Lower leg skin (tissue), 4 donors: Measurements from ENCODE around the gene SLC28A1. TPM values are rescaled to one million over a fixed set of nuclear protein-coding genes. Genes with fewer than 3 reads are reported as not detected.

ENCODE experiments used
- DNase-seq, 2 donors: peaks; one replicate each; pipeline ENCODE4 v3.0.0-alpha.2; 2019; ENCODE audit warnings: low spot score in 2 of 2
- H3K4me3 ChIP-seq: fragments of 200-600 bp; sonication (generic); 2 replicates; pipeline ENCODE4 v1.5.1; 2017; ENCODE audit warnings: mild to moderate bottlenecking, low read depth; ENCODE audit not compliant: poor library complexity, severe bottlenecking
- CTCF ChIP-seq, 3 donors: fragments of 450-650 bp; IDR thresholded peaks; one replicate each; pipeline ENCODE4 v1.5.1; 2016; ENCODE audit warnings: antibody characterized with exemption in 3 of 3, mild to moderate bottlenecking in 3 of 3, moderate library complexity in 2 of 3
- POLR2A ChIP-seq, 2 donors: fragments of 450-650 bp; IDR thresholded peaks; one replicate each; pipeline ENCODE4 v1.6.1; 2016 to 2017; ENCODE audit warnings: antibody characterized with exemption in 2 of 2, mild to moderate bottlenecking in 1 of 2, moderate library complexity in 1 of 2
- WGBS, 2 donors: methylation state at CpG; one replicate each; pipeline ENCODE4 v1.1.5; 2018; 5-methylcytosine and 5-hydroxymethylcytosine counted together
- intact Hi-C: fragments of 100-400 bp; cut with DNase I; formaldehyde crosslinking; loops from one replicate; pipeline ENCODE4 v1.15.0; 2023; ENCODE audit warnings: low total_unique reads
- total RNA-seq, 4 donors: library from RNA; depleted of rRNA; stranded (reverse); fragments of >200 nt; gene quantifications; one replicate each; pipeline ENCODE4 v1.1.0, GENCODE V29; 2016

The SLC28A1 gene
- total RNA-seq, 4 donors from 2014 or later, result not detected

GRCh38 chr15:84914909-84915605 lies 30.6 kb downstream of the SLC28A1 start:
- H3K4me3 ChIP-seq, result no peak overlapping the region
- intact Hi-C loops, result no loop called here
- TF ChIP-seq CTCF (IDR thresholded peaks at IDR 0.05) (peak in 1 of 3 donors; percentile 87), POLR2A (IDR thresholded peaks at IDR 0.05) (no peak)
- WGBS, 2 donors, result 34 to 42% methylated on average over 12 of the region's 12 CpGs
- DNase-seq, result peak; percentile 86 to 94

GRCh38 chr15:84915606-84915958 lies 31.1 kb downstream of the SLC28A1 start:
- 68 to 72% methylated on average over 3 of the region's 3 CpGs for WGBS, 2 donors
- no peak for TF ChIP-seq CTCF (IDR thresholded peaks at IDR 0.05)
- TF ChIP-seq POLR2A (IDR thresholded peaks at IDR 0.05), result no peak
- intact Hi-C loops, result no loop called here

GRCh38 chr15:84917452-84917851 lies 33.0 kb downstream of the SLC28A1 start:
- no peak overlapping the region for H3K4me3 ChIP-seq
- no peak for DNase-seq
- WGBS, 2 donors, result 94 to 95% methylated on average over 1 of the region's 1 CpG
- TF ChIP-seq CTCF (IDR thresholded peaks at IDR 0.05) (no peak), POLR2A (IDR thresholded peaks at IDR 0.05) (no peak)
- intact Hi-C loops, result no loop called here

More at GRCh38 chr15:84915606-84915958, 31.1 kb downstream of the SLC28A1 start:
- H3K4me3 ChIP-seq, result no peak overlapping the region
- DNase-seq, result no peak

DNA sequence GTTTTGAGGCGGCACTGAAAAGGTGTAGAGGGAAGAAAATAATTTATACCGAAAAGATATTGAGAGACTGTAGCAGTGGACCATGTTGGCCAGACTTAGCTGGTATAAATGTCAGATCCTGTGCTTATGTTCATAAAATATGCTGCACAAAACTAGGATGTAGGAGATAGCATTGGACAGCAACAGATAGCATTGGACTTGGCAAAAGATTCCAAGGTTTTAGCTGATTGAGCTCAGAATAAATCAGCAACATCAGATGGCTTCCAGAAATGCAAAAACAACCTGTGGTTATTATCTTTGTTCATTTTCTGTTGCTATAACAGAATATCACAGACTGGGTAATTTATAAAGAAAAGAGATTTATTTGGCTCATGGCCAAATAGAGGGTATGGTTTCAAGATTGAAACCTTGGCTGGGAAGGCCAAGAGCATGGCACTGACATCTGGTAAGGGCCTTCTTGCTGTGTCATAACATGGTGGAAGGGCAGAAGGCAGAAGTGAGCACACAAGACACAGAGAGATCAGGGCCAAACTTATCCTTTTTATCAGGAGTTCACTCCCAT lies 34.7 kb downstream of the SLC28A1 start:
- intact Hi-C loops, result no loop called here
- 94 to 100% methylated on average over 2 of the region's 2 CpGs for WGBS, 2 donors
- TF ChIP-seq CTCF (IDR thresholded peaks at IDR 0.05), result no peak
- no peak for TF ChIP-seq POLR2A (IDR thresholded peaks at IDR 0.05)

GRCh38 chr15:84921121-84921520 lies 36.7 kb downstream of the SLC28A1 start:
- intact Hi-C loops, result no loop called here
- no peak overlapping the region for H3K4me3 ChIP-seq
- no peak for TF ChIP-seq POLR2A (IDR thresholded peaks at IDR 0.05)
- no peak for TF ChIP-seq CTCF (IDR thresholded peaks at IDR 0.05)
- no peak for DNase-seq
- WGBS, 2 donors, result 58 to 62% methylated on average over 2 of the region's 2 CpGs

More for the DNA sequence above, 34.7 kb downstream of the SLC28A1 start:
- no peak for DNase-seq
- no peak overlapping the region for H3K4me3 ChIP-seq
